Measurements from ENCODE around the gene AGT.

- TF ChIP-seq CTCF (optimal IDR thresholded peaks at IDR 0.05 in 1 of 3, IDR thresholded peaks at IDR 0.05 in 1 of 3, conservative IDR thresholded peaks at IDR 0.05 in 1 of 3; ENCODE audit: extremely low read depth in 1 of 3, insufficient read depth in 2 of 3, low read length in 3 of 3) (no peak), EZH2 (IDR thresholded peaks at IDR 0.05; ENCODE audit: low read length) (no peak)
These were observed 4.0 kb downstream of the AGT start for GRCh38 chr1:230709619-230710542.
